NCI-H1694 (cell line): ENCODE measurements around the gene SH3D19.
"Not testable (repeated sequence)": the region's sequence is repeated elsewhere in the genome, so short reads cannot be mapped to it uniquely, and the experiment has no call there.

Experiments used
- DNase-seq: peaks from one replicate; lab custom pipeline; 2025; lab: John Stamatoyannopoulos, UW

Gene SH3D19

GRCh38 chr4:151150821-151151580, 174.4 kb downstream of the SH3D19 start:
- no peak for DNase-seq

GRCh38 chr4:151148261-151148660, 177.1 kb downstream of the SH3D19 start:
- no peak for DNase-seq

GRCh38 chr4:151147000-151147399, 178.4 kb downstream of the SH3D19 start:
- DNase-seq = no peak

- DNase-seq = no peak
Observed at GRCh38 chr4:151144329-151145072, 180.9 kb downstream of the SH3D19 start.

GRCh38 chr4:151143811-151144210, 181.6 kb downstream of the SH3D19 start:
- DNase-seq = no peak

GRCh38 chr4:151143162-151143561, 182.2 kb downstream of the SH3D19 start:
- DNase-seq = no peak

GRCh38 chr4:151142758-151143157, 182.6 kb downstream of the SH3D19 start:
- no peak for DNase-seq

GRCh38 chr4:151139814-151140213, 185.6 kb downstream of the SH3D19 start:
- no peak for DNase-seq

GRCh38 chr4:151136048-151136447, 189.4 kb downstream of the SH3D19 start:
- DNase-seq = not testable (repeated sequence)

- no peak for DNase-seq
Observed at GRCh38 chr4:151133311-151133710, 192.1 kb downstream of the SH3D19 start.

- DNase-seq = no peak
Observed at GRCh38 chr4:151129796-151130195, 195.6 kb downstream of the SH3D19 start.

- DNase-seq = peak; percentile 69
Observed at GRCh38 chr4:151117371-151117962, 207.9 kb downstream of the SH3D19 start.

- DNase-seq = no peak
Observed at GRCh38 chr4:151114986-151115385, 210.4 kb downstream of the SH3D19 start.

- no peak for DNase-seq
Observed at GRCh38 chr4:151114338-151114737, 211.1 kb downstream of the SH3D19 start.

- no peak for DNase-seq
Observed at GRCh38 chr4:151110236-151110635, 215.2 kb downstream of the SH3D19 start.

- no peak for DNase-seq
Observed at GRCh38 chr4:151107063-151107462, 218.3 kb downstream of the SH3D19 start.

- DNase-seq = no peak
Observed at GRCh38 chr4:151105454-151106032, 219.9 kb downstream of the SH3D19 start.

GRCh38 chr4:151104621-151105020, 220.8 kb downstream of the SH3D19 start:
- no peak for DNase-seq

- no peak for DNase-seq
Observed at GRCh38 chr4:151103758-151104157, 221.6 kb downstream of the SH3D19 start.

GRCh38 chr4:151100531-151100930, 224.9 kb downstream of the SH3D19 start:
- DNase-seq = no peak

- DNase-seq = no peak
Observed at GRCh38 chr4:151099976-151100417, 225.4 kb downstream of the SH3D19 start.

GRCh38 chr4:151099229-151099975, 226.0 kb downstream of the SH3D19 start, which contains the start of gene RPS3A:
Gene RPS3A, plus strand, starts transcription at chr4:151099628. Its CDS starts 25 bp downstream, at chr4:151099653.
- DNase-seq = peak; percentile 87
